ENCODE data around the gene MBOAT1. TPM values are rescaled to one million over a fixed set of nuclear protein-coding genes. Genes with fewer than 3 reads are reported as not detected.

MBOAT1 gene
- polyA plus RNA-seq, 3 donors = 6.8 to 59.1 (median 8.1) TPM

DNA sequence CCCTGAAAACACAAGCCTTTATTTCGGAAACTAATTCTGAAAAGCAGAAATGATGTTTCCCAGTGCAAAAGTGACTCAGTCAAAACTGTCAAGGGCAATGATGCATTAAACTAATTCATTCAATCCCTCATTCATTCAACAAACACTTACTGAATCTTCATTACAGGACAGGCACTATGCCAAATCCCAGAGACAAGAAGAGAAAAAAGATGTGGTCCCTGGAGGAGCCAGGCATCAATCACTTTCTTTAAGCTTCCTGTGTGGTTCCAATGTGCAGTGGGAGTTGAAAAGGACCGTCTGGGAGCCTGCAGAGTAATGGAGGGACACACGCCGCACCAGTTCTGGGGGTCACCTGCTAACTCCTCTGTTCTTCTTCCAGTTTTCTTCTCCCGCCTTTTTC lies 113.1 kb downstream of the MBOAT1 start:
- H3K27me3 ChIP-seq (ENCODE audit: control insufficient read depth in 2 of 2, insufficient read depth in 2 of 2, low read length in 2 of 2) = no peaks in the 10 kb centered on the region
- intact Hi-C loops (cut with micrococcal nuclease) = loop anchor here in 1 of 2 donors (10.0 kb wide), 1 partner anchor 426 kb away; no protein-coding TSS in a partner anchor
- Mint-ChIP-seq H3K4me3 (no peak overlapping the region), H3K9me3 (peaks cover 0 to 2% (median 0%) of the 10 kb centered on the region in 7 donors), H3K27ac (no peak overlapping the region), H3K4me1 (no peaks in the 10 kb centered on the region), H3K36me3 (peaks cover 58% of the 10 kb centered on the region in 2 donors), H3K27me3 (ENCODE audit: low read depth in 3 of 3) (no peaks in the 10 kb centered on the region)
- no peak for DNase-seq
- H3K9me3 ChIP-seq (replicated peaks in 1 of 2; ENCODE audit: control insufficient read depth in 1 of 2, insufficient read depth in 1 of 2, low read length in 2 of 2) = no peaks in the 10 kb centered on the region
- H3K27ac ChIP-seq (ENCODE audit: low read depth in 1 of 2, low read length in 2 of 2) = no peak overlapping the region
- no peaks in the 10 kb centered on the region for H4K20me1 ChIP-seq (ENCODE audit: insufficient read depth, low read length)
- H3K4me3 ChIP-seq (replicated peaks in 1 of 3; ENCODE audit: low read depth in 2 of 3, low read length in 3 of 3) = no peak overlapping the region
- 96% methylated on average over 3 of the region's 5 CpGs for WGBS (ENCODE audit: insufficient coverage)
- TF ChIP-seq, protein P1, sequence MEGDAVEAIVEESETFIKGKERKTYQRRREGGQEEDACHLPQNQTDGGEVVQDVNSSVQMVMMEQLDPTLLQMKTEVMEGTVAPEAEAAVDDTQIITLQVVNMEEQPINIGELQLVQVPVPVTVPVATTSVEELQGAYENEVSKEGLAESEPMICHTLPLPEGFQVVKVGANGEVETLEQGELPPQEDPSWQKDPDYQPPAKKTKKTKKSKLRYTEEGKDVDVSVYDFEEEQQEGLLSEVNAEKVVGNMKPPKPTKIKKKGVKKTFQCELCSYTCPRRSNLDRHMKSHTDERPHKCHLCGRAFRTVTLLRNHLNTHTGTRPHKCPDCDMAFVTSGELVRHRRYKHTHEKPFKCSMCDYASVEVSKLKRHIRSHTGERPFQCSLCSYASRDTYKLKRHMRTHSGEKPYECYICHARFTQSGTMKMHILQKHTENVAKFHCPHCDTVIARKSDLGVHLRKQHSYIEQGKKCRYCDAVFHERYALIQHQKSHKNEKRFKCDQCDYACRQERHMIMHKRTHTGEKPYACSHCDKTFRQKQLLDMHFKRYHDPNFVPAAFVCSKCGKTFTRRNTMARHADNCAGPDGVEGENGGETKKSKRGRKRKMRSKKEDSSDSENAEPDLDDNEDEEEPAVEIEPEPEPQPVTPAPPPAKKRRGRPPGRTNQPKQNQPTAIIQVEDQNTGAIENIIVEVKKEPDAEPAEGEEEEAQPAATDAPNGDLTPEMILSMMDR (IDR thresholded peaks at IDR 0.05) = no peak
- H3K4me1 ChIP-seq (ENCODE audit: control insufficient read depth in 1 of 2, insufficient read depth in 2 of 2, low read length in 2 of 2) = no peaks in the 10 kb centered on the region
- H3K4me2 ChIP-seq (replicated peaks; ENCODE audit: extremely low read depth, low read length, poor library complexity, severe bottlenecking) = no peak overlapping the region
- no peak overlapping the region for H3K9ac ChIP-seq (ENCODE audit: insufficient read depth, low read length, poor library complexity, severe bottlenecking)
- peaks cover 52 to 60% of the 10 kb centered on the region in 2 donors for H3K36me3 ChIP-seq (replicated peaks in 1 of 2; ENCODE audit: control insufficient read depth in 1 of 2, insufficient read depth in 2 of 2, low read length in 2 of 2)
- no peaks in the 10 kb centered on the region for H3K79me2 ChIP-seq (ENCODE audit: insufficient read depth, low read length)
- H2AFZ ChIP-seq (ENCODE audit: insufficient read depth, low read depth, low read length, poor library complexity, severe bottlenecking) = no peak overlapping the region

DNA sequence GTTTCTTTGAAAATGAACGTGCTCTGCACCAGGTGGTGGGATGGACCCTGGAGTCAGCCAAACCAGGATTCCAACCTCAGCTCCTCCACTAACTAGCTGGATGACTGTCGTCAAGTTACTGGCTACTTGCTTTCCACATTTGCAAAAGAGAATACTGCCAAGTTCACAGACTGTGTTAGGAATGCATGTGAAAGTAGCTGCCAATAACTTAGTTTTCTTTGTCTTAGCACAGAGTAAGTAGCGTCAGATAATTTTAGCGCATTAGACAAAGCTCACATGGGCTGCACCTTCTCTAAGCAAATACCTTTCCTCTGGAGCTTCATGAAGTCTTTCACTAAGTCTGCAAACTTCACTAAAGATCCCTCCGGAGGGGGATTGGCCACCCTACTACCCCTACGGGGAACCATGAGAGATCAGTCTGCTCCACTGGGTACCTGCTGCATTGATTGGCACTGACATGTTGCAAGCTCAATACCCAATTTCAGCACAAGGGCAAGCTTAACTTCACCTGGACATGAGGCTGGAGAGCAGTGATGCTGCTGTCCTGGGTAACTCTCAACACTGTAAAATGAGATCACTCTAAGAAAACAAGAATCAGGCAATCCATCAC lies 113.9 kb downstream of the MBOAT1 start:
- no peaks in the 10 kb centered on the region for H3K27me3 ChIP-seq (ENCODE audit: control insufficient read depth in 2 of 2, insufficient read depth in 2 of 2, low read length in 2 of 2)
- no peak overlapping the region for H3K4me2 ChIP-seq (replicated peaks; ENCODE audit: extremely low read depth, low read length, poor library complexity, severe bottlenecking)
- 100% methylated on average over 4 of the region's 6 CpGs for WGBS (ENCODE audit: insufficient coverage)
- intact Hi-C loops (cut with micrococcal nuclease) = loop anchor here in 1 of 2 donors (10.0 kb wide), 1 partner anchor 426 kb away; no protein-coding TSS in a partner anchor
- no peak for DNase-seq
- no peak overlapping the region for H3K4me3 ChIP-seq (replicated peaks in 1 of 3; ENCODE audit: low read depth in 2 of 3, low read length in 3 of 3)
- H4K20me1 ChIP-seq (ENCODE audit: insufficient read depth, low read length) = no peaks in the 10 kb centered on the region
- TF ChIP-seq, protein P1 (IDR thresholded peaks at IDR 0.05) = no peak
- Mint-ChIP-seq H3K4me3 (no peak overlapping the region), H3K9me3 (peaks cover 0 to 2% (median 0%) of the 10 kb centered on the region in 7 donors), H3K27ac (peak overlapping the region in 2 of 7 donors; percentile 37 to 39), H3K4me1 (no peaks in the 10 kb centered on the region), H3K27me3 (ENCODE audit: low read depth in 3 of 3) (peaks cover 0 to 2% (median 0%) of the 10 kb centered on the region in 3 donors), H3K36me3 (peaks cover 51 to 52% of the 10 kb centered on the region in 2 donors)
- H2AFZ ChIP-seq (ENCODE audit: insufficient read depth, low read depth, low read length, poor library complexity, severe bottlenecking) = no peak overlapping the region
- H3K9me3 ChIP-seq (replicated peaks in 1 of 2; ENCODE audit: control insufficient read depth in 1 of 2, insufficient read depth in 1 of 2, low read length in 2 of 2) = no peaks in the 10 kb centered on the region
- H3K4me1 ChIP-seq (ENCODE audit: control insufficient read depth in 1 of 2, insufficient read depth in 2 of 2, low read length in 2 of 2) = no peaks in the 10 kb centered on the region
- peaks cover 44 to 52% of the 10 kb centered on the region in 2 donors for H3K36me3 ChIP-seq (replicated peaks in 1 of 2; ENCODE audit: control insufficient read depth in 1 of 2, insufficient read depth in 2 of 2, low read length in 2 of 2)
- no peak overlapping the region for H3K27ac ChIP-seq (ENCODE audit: low read depth in 1 of 2, low read length in 2 of 2)
- H3K79me2 ChIP-seq (ENCODE audit: insufficient read depth, low read length) = no peaks in the 10 kb centered on the region
- no peak overlapping the region for H3K9ac ChIP-seq (ENCODE audit: insufficient read depth, low read length, poor library complexity, severe bottlenecking)
